ENCODE data around the gene PADI1. TPM values are rescaled to one million over a fixed set of nuclear protein-coding genes. Genes with fewer than 3 reads are reported as not detected.

PADI1 gene
- total RNA-seq, 1 experiment from 2014 or later: not detected

DNA sequence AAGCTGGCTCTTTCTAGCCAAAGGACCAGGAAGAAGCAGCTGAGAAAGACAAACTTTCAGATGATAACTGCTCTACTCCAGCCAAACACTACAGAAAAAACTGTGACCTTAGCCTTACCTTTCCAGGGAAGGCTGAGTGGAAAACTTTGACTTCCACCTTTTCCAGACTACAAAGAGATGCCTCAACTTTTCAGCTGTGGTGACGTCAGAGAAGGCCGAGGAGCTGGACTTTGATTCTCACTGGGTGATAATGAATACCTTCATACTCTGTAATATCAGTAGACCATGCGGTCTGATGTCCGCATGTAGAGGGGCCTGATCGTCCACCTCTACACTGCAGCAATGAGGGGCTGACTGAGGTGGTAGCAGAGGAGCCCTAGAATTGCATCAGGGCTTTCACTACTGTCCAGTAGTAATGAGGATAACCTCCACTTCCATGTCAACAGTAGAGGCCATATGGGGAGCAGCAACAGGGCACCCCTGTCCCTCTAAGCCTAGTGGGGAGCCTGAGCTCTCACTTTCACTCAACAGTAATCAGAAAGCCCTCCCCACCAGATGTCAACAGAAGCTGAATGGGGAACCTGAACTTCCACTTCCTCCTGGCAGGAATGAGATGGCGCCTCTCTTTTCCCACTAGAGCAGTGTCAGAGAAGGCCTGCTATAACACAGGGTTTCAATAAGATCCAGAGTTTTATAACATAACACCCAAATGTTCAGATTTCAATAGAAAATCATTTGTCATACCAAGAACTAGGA is 28.4 kb upstream of the PADI1 start:
- H3K27me3 ChIP-seq (ENCODE audit: low read length): no peaks in the 10 kb centered on the region
- no peak overlapping the region for H2AFZ ChIP-seq (ENCODE audit: low read length)
- H3K4me3 ChIP-seq (ENCODE audit: low read length): no peak overlapping the region
- H3K4me2 ChIP-seq (ENCODE audit: low read depth, low read length, poor library complexity, severe bottlenecking): no peak overlapping the region
- no peaks in the 10 kb centered on the region for H3K9me3 ChIP-seq (ENCODE audit: low read length)
- no peaks in the 10 kb centered on the region for H3K79me2 ChIP-seq (ENCODE audit: low read length)
- no peak for DNase-seq
- H3K9ac ChIP-seq (ENCODE audit: low read length): no peak overlapping the region
- H3K9me2 ChIP-seq (replicated peaks; ENCODE audit: insufficient read depth, low read length): no peaks in the 10 kb centered on the region
- H3K27ac ChIP-seq (ENCODE audit: low read length): no peak overlapping the region
- no peaks in the 10 kb centered on the region for H4K20me1 ChIP-seq (ENCODE audit: insufficient read depth, low read depth, low read length)
- no peaks in the 10 kb centered on the region for H3K36me3 ChIP-seq (ENCODE audit: insufficient read depth, low read length)
- H3K4me1 ChIP-seq (ENCODE audit: low read length): no peaks in the 10 kb centered on the region

DNA sequence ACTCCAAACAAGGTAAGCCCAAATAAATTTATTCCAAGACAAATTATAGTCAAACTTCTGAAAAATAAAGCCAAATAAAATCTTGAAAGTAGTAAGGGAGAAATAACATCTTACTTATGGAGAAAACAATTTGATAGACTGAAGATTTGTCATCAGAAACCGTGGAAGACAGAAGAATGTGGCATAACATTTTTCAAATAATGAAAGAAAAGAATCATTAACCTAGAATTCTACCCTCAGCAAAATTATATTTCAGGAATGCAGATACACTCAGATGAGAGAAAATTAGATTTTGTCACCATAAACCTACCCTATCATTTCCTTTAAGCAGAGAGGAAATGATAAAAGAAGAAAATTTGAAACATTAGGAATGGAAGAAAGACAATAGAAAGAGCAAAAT is 27.3 kb upstream of the PADI1 start:
- Histone ChIP-seq H3K4me1 (ENCODE audit: low read length) (no peaks in the 10 kb centered on the region), H3K4me2 (ENCODE audit: low read depth, low read length, poor library complexity, severe bottlenecking) (no peak overlapping the region), H4K20me1 (ENCODE audit: insufficient read depth, low read depth, low read length) (no peaks in the 10 kb centered on the region), H3K27me3 (ENCODE audit: low read length) (no peaks in the 10 kb centered on the region), H2AFZ (ENCODE audit: low read length) (no peak overlapping the region), H3K79me2 (ENCODE audit: low read length) (no peaks in the 10 kb centered on the region), H3K27ac (ENCODE audit: low read length) (no peak overlapping the region), H3K9me2 (replicated peaks; ENCODE audit: insufficient read depth, low read length) (no peaks in the 10 kb centered on the region), H3K9ac (ENCODE audit: low read length) (no peak overlapping the region), H3K36me3 (ENCODE audit: insufficient read depth, low read length) (no peaks in the 10 kb centered on the region), H3K4me3 (ENCODE audit: low read length) (no peak overlapping the region), H3K9me3 (ENCODE audit: low read length) (no peaks in the 10 kb centered on the region)
- DNase-seq: no peak

GRCh38 chr1:17181781-17182464 is 23.0 kb upstream of the PADI1 start:
- Histone ChIP-seq H3K79me2 (ENCODE audit: low read length) (no peaks in the 10 kb centered on the region), H3K36me3 (ENCODE audit: insufficient read depth, low read length) (no peaks in the 10 kb centered on the region), H2AFZ (ENCODE audit: low read length) (no peak overlapping the region), H3K9me3 (ENCODE audit: low read length) (no peaks in the 10 kb centered on the region), H3K4me1 (ENCODE audit: low read length) (no peaks in the 10 kb centered on the region), H3K27me3 (ENCODE audit: low read length) (no peaks in the 10 kb centered on the region), H3K4me2 (ENCODE audit: low read depth, low read length, poor library complexity, severe bottlenecking) (no peak overlapping the region), H4K20me1 (ENCODE audit: insufficient read depth, low read depth, low read length) (no peaks in the 10 kb centered on the region), H3K9me2 (replicated peaks; ENCODE audit: insufficient read depth, low read length) (no peaks in the 10 kb centered on the region), H3K27ac (ENCODE audit: low read length) (no peak overlapping the region), H3K4me3 (ENCODE audit: low read length) (no peak overlapping the region), H3K9ac (ENCODE audit: low read length) (no peak overlapping the region)
- DNase-seq: no peak

GRCh38 chr1:17183388-17184160 is 21.4 kb upstream of the PADI1 start:
- no peak overlapping the region for H3K27ac ChIP-seq (ENCODE audit: low read length)
- no peaks in the 10 kb centered on the region for H3K27me3 ChIP-seq (ENCODE audit: low read length)
- no peak overlapping the region for H3K9ac ChIP-seq (ENCODE audit: low read length)
- H3K4me1 ChIP-seq (ENCODE audit: low read length): no peaks in the 10 kb centered on the region
- H3K4me2 ChIP-seq (ENCODE audit: low read depth, low read length, poor library complexity, severe bottlenecking): no peak overlapping the region
- no peak overlapping the region for H2AFZ ChIP-seq (ENCODE audit: low read length)
- no peaks in the 10 kb centered on the region; the same call in none of the 2 replicates for H3K9me3 ChIP-seq (ENCODE audit: low read length)
- H3K79me2 ChIP-seq (ENCODE audit: low read length): no peaks in the 10 kb centered on the region
- H3K36me3 ChIP-seq (ENCODE audit: insufficient read depth, low read length): no peaks in the 10 kb centered on the region
- H3K9me2 ChIP-seq (replicated peaks; ENCODE audit: insufficient read depth, low read length): no peaks in the 10 kb centered on the region
- H4K20me1 ChIP-seq (ENCODE audit: insufficient read depth, low read depth, low read length): no peaks in the 10 kb centered on the region
- DNase-seq: no peak
- no peak overlapping the region for H3K4me3 ChIP-seq (ENCODE audit: low read length)

GRCh38 chr1:17184161-17184665 is 20.7 kb upstream of the PADI1 start:
- Histone ChIP-seq H3K9me3 (ENCODE audit: low read length) (no peaks in the 10 kb centered on the region; the same call in none of the 2 replicates), H3K4me3 (ENCODE audit: low read length) (no peak overlapping the region), H3K27ac (ENCODE audit: low read length) (no peak overlapping the region), H4K20me1 (ENCODE audit: insufficient read depth, low read depth, low read length) (no peaks in the 10 kb centered on the region), H3K9me2 (replicated peaks; ENCODE audit: insufficient read depth, low read length) (no peaks in the 10 kb centered on the region), H3K4me1 (ENCODE audit: low read length) (no peaks in the 10 kb centered on the region), H3K36me3 (ENCODE audit: insufficient read depth, low read length) (no peaks in the 10 kb centered on the region), H3K9ac (ENCODE audit: low read length) (no peak overlapping the region), H2AFZ (ENCODE audit: low read length) (no peak overlapping the region), H3K27me3 (ENCODE audit: low read length) (no peaks in the 10 kb centered on the region), H3K4me2 (ENCODE audit: low read depth, low read length, poor library complexity, severe bottlenecking) (no peak overlapping the region), H3K79me2 (ENCODE audit: low read length) (no peaks in the 10 kb centered on the region)
- no peak for DNase-seq

DNA sequence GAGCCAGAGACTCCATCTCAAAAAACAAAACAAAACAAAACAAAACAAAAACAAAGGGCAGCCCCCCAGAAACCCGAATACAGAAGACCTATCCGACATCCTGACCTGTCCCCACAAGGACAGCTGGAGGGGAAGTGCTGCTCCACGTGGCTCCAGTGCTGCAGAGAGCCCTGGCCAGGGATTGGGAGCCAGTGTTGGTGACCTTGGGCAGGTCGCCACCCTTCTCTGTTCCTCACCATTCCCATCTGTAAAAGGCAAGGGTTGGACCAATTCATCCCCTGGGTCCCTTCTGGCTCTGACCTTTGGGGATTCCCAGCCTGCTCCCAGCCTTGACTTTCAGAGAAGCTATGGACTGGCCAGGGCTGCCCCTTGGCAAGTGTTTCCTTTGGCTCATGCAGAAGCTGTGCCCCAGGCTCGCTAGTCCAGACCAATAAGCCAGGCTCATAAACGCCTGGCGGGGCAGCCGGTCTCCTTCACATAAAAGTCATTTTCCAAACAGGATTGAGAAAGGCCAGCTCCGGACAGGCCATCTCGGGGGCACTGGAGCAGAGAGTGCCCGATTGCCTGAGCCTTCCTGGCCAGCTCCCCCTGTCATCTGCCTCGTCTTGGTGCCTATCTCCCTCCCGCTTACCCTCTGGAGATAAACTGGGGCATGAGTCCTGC is 20.0 kb upstream of the PADI1 start:
- Histone ChIP-seq H4K20me1 (ENCODE audit: insufficient read depth, low read depth, low read length) (no peaks in the 10 kb centered on the region), H3K4me1 (ENCODE audit: low read length) (no peaks in the 10 kb centered on the region), H3K27me3 (ENCODE audit: low read length) (no peaks in the 10 kb centered on the region), H3K9me2 (replicated peaks; ENCODE audit: insufficient read depth, low read length) (no peaks in the 10 kb centered on the region), H3K27ac (ENCODE audit: low read length) (no peak overlapping the region), H3K36me3 (ENCODE audit: insufficient read depth, low read length) (no peaks in the 10 kb centered on the region), H3K9ac (ENCODE audit: low read length) (no peak overlapping the region), H3K4me3 (ENCODE audit: low read length) (no peak overlapping the region), H3K79me2 (ENCODE audit: low read length) (no peaks in the 10 kb centered on the region), H3K9me3 (ENCODE audit: low read length) (no peaks in the 10 kb centered on the region; the same call in none of the 2 replicates), H3K4me2 (ENCODE audit: low read depth, low read length, poor library complexity, severe bottlenecking) (no peak overlapping the region), H2AFZ (ENCODE audit: low read length) (no peak overlapping the region)
- DNase-seq: no peak

DNA sequence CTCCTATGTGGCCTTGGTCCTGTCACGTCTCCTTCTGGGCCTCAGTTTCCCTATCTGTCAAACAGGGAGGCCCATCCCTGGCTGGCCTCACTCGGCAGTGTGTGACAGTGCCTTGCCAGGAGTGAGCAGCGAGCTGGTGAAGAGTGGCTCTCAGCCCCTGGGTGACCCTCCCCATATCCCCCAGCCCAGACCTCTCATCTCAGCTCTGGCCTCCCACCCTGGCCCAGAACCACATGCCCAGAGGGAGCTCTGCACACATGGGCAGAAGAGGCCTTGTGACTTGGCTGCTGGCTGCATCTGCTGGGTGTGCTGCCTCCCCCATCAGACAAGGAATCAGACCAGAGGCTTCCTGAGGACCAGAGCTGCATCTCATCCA is 19.5 kb upstream of the PADI1 start:
- Histone ChIP-seq H3K27me3 (ENCODE audit: low read length) (no peaks in the 10 kb centered on the region), H3K4me2 (ENCODE audit: low read depth, low read length, poor library complexity, severe bottlenecking) (no peak overlapping the region), H3K4me1 (ENCODE audit: low read length) (no peaks in the 10 kb centered on the region), H3K9ac (ENCODE audit: low read length) (no peak overlapping the region), H3K9me2 (replicated peaks; ENCODE audit: insufficient read depth, low read length) (no peaks in the 10 kb centered on the region), H3K79me2 (ENCODE audit: low read length) (no peaks in the 10 kb centered on the region), H2AFZ (ENCODE audit: low read length) (no peak overlapping the region), H3K36me3 (ENCODE audit: insufficient read depth, low read length) (no peaks in the 10 kb centered on the region), H3K4me3 (ENCODE audit: low read length) (no peak overlapping the region), H3K9me3 (ENCODE audit: low read length) (no peaks in the 10 kb centered on the region; the same call in none of the 2 replicates), H3K27ac (ENCODE audit: low read length) (no peak overlapping the region), H4K20me1 (ENCODE audit: insufficient read depth, low read depth, low read length) (no peaks in the 10 kb centered on the region)
- no peak for DNase-seq
